CD4-positive, alpha-beta T cell treated with Interleukin-6 for 4 hours (primary cell): ENCODE results near the gene TH.
"Not testable (repeated sequence)": the region's sequence is repeated elsewhere in the genome, so short reads cannot be mapped to it uniquely, and the experiment has no call there.

ENCODE experiments used
- DNase-seq: peaks from one replicate; pipeline ENCODE4 v3.0.0-alpha.2; 2020; ENCODE audit warnings: mixed read lengths

The TH gene

GRCh38 chr11:2194877-2195755 lies 23.5 kb upstream of the TH start:
- DNase-seq: peak; percentile 52

GRCh38 chr11:2193888-2194595 lies 22.4 kb upstream of the TH start:
- DNase-seq: not testable (repeated sequence)

DNA sequence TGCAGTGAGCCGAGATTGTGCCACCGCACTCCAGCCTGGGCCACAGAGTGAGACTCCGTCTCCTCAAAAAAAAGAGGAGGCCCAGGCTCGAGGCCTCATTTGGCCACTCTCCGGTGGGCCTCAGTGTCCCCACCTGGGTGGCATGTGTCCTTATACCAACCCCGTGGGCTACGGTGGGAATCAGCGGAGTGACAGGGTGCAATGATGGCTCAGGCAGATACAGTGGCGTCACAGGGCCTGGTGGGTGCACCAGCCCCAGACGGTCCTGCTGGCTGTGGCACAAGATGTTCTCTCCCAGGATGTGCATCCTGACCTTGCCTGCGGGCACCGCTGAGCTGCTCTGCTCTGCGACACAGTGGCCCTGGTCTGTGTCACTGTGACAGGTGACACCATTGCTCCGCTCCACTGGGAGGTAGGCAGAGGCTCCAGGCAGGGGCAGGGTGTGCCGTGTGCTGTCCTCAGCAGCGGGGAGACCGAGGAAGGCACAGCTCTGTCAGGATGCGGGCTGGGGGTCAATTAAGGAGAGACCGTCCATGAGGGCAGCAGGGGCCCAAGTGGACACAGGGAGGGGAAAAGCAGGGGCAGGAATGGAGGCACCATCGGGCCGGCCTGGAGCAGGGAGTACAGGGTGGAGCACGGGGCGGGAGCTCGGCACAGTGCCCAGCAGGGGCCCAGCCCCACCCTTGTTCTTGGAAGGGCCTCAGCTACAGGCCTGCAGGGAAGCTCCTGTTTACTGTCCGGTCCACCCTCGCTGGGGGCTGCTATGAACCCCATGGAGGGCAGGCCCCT lies 21.7 kb upstream of the TH start:
- DNase-seq: no peak

DNA sequence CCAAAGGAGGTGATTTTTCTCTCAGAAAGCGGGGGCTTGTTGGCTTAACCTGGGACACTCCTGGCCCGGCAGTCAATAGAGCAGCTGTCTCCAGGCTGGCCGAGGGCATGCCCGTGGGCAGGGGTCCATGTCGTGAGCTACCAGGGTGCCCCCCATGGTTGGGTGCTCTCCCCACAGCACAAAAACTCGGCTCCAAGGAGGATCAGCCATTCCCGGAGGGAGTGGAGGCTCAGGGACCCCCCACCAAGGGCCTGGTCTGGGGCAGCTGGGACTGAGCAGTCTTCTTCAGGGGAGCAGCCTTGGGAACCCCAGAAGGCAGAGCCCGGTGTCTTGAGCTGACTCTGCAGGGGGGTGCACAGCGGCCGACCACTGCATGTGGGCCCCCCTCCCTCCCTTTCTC lies 20.8 kb upstream of the TH start:
- no peak for DNase-seq

DNA sequence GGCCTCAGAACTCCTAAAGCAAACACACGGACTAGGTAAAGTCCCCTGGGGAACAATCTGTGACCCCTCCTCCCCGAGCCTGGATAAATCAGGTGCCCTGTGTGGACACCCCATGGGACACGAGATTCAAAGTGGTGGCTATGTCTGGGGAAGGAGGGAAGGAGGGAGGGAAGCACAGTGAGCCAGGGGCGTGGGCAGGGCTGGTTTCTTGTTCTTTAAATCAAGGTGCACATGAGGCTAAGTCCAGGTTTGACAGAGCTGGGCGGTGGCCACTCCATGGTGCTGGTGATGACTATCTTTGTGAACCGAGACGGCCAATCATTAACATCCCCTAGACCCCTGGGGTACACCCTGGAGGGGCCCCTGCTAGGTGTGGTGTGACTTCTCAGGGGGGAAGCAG lies 20.3 kb upstream of the TH start:
- DNase-seq: no peak

DNA sequence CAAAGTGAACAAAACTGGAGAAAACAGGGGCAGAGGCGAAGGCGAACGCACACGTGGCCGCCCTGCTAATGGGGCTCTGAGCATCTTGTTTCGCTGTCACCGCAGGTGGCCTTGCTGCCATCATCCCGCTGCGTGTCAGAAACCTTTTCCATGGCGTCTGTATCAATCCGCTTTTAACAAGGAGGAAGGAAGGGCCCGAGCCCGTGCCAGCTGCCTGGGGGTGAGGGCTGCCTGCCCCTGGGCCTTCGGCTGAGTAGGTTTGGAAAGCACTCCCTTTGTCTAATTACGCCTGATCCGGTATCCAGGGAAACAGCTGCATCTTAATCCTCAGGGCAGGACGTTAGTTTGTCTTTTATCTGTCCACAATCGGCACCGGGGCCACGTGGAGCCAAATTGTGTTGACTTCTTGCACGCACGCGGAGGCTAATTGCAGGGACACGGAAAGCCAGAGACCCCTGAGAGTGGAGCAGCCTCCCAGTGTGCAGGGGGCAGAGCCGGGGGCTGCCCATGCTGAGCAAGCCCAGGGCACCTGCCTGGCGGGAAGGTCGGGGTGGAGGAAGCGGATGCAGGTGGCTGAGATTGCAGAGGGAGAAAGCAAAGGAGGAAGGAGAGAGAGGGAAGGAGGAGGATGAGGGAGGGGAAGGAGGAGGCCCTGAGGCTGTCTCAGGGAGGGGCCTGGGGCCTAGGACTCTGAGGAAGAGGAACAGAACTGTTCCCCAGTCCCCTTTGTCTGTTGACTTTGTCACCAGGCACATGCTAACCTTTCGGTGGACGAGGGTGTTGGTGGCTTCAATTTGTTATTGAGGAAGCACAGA lies 19.2 kb upstream of the TH start:
- no peak for DNase-seq

GRCh38 chr11:2189938-2190656 lies 18.5 kb upstream of the TH start:
- DNase-seq: no peak

DNA sequence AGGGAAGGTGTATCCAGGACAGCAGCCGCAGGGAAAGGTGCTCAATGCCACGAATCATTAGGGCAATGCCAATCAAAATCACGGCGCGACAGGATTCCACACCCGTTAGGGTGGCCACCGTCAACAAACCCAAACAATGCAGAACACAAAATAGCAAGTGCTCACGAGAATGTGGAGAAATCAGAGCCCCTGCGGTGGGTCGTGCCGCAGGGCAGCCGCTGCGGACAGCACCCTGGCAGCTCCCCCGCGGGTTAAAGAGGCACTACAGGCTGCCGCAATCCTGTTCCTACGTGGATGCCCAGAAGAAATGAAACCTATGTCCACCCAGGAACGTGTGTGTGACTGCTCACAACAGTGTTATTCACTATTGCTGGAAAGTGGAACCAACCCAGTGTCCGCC lies 17.1 kb upstream of the TH start:
- DNase-seq: no peak

- no peak for DNase-seq
These were observed 15.7 kb upstream of the TH start for GRCh38 chr11:2187280-2187707.

DNA sequence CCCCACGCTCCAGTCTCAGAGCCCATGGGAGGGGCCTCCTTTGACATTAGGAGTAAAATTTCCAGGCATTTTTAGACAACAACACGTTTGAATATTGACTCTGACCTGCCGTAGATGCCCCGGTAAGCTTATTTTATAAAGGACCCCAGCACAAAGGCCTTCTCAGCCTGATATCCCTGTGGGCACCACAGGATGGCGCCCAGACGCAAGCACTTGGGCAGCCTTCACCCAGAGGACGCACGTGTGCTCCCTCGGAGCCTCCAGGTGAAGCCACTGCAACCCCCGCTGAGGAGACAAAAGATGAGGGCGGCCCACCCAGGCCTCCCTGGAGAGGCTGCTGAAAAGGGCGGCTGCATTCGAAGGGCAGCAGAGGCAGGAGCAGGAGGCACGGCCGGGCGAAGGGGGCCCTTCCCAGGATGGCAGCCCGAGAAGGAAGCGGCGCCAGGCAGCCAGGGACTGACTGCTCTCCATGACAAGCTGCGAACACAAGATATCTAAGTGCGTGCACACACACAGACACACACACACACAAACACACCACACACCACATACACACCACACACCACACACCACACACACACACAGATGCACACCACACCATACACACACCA lies 15.2 kb upstream of the TH start:
- peak; percentile 46 for DNase-seq

DNA sequence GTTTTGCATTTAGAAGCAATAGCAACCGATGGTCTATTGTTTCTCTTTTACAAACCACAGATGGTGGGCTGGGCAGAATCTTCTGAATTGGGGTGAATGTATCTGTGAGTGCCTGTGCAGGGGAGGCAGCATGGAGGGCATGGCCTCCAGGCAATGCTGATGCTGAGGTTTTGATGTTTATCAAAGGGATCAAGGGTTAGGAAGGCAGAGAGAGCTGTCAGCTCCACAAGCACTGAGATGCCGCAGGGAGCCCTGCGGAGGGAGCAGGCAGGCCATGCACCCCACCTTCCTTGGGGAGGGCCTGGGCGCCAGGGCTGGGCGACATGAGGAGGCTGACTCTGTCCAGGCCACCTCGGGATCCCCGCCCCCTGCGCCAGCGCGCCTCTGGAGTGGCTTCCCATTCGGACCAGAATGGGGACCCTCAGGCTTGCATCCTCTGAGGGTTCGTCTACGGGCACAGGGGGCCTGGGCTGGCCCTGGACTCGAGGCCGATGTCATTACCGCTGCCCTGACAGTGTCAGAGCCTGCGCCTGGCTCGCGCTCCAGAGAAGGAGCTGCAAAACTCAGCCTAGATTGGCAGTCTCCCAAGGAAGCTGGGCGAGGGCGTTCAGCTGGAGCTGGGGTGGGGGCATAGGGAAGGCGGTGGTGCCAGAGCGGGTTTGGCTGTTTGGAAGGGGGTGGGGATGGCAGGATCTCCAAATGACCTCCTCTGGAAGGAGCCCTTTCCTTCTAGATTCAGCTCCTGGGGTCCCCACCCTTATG lies 13.9 kb upstream of the TH start:
- no peak for DNase-seq

DNA sequence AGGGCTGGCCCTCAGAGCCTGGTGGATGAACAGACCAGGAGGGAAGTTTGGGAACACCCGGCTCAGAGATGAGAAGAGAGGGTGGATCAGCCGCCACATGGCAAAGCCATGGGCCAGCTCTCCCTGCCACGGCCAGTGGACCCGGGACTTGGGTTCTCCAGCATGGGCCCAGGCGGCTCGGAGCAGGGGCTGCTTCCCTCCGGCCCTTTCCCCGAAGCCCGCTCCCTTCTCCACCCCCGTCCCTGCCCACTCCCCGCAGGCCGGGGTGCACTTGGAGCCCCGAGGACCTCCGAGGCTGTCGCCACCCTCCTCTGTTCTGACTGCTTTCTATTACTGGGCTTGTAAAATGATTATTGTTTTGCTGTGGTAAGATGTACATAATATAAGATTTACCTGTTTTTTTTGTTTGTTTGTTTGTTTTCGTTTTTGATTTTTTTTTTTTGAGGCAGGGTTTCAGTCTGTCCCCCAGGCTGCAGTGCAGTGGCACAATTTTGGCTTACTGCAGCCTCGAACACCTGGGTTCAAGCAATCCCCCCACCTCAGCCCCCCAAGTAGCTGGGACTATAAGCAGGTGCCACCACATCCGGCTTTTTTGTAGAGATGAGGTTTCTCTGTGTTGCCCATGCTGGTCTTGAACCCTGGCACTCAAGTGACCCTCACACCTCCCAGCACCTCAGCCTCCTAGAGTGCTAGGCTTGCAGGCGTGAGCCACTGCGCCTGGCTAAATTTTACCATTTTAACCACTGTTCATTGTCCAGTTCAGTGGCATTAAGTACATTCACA lies 11.3 kb upstream of the TH start:
- no peak for DNase-seq

DNA sequence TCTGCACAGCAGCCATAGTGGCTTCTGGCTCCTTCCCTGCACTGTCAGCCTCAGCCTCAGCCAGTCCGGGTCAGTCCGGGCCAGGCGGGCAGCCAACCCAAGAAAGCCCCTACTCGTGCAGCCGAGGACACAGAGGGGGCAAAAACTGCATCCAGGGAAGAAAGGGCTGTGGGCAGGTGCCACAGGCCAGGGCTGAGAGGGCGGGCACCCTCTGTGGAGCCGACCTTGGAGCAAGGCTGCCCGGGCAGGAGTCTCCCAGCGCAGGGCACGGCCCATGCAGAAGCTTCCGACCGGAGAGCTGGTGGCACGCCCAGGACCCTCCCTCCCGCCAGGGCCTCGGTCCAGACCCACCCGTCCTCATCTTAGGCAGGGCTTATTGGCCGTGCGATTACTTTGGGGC lies 10.5 kb upstream of the TH start:
- DNase-seq: no peak

GRCh38 chr11:2180789-2181370 lies 9.3 kb upstream of the TH start:
- no peak for DNase-seq

GRCh38 chr11:2180347-2180746 lies 8.7 kb upstream of the TH start:
- DNase-seq: no peak

DNA sequence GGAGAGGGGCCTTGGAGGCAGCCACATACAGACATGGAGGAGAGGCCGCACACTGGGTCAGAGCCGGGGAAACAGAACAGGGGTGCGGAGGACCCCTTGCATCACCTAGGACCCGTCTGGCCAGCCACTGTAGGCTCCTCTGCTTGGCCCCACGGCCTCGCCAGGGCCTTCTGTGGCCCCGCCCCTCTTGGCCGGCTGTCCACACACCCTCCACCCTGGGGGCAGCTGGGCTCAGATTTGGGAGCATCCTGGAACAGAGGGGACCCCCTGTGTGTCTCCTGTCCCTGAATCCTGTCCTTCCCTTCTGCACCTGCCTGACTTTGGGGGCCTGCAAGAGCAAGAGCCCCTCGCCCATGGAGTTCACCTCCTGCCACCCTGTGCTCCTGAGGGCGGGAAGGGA lies 7.9 kb upstream of the TH start:
- no peak for DNase-seq

GRCh38 chr11:2178906-2179494 lies 7.4 kb upstream of the TH start:
- DNase-seq: no peak

DNA sequence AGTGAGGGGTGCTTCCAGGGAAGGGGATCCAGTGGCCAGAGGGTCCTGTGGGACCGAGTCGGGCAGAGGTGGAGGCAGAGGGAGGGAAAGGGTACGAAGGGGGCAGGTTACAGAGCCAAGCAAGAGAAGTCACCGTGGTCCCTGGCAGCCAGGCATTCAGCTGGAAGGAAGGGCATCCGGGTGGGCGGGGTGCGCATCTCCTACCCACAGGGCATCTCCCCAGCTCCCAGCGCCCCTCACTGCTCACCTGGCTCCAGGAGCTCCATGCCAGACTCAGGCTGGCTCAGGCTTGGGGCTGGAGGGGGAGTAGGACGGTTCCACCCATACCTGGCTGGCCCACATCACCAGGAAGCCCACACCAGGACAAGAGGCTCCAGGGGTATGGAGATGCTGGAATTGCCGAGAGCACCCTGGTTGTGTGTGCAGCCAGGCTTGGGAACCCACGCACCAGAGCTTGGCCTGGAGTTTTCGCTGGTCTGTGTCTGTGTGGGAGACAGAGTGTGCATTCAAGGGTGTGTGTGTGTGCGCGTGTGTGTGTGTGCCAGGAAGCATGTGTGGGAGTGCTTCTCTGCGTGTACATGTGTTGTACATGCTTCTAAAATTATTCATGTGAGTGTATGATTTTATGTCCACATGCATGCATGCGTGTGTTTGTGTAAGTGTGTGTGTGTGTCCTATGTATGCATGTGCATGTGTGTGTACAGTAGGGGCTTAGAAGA lies 6.6 kb upstream of the TH start:
- DNase-seq: not testable (repeated sequence)
